CD1c-positive myeloid dendritic cell (primary cell): ENCODE data around the gene ATG2B.

Experiments
- DNase-seq: peaks from one replicate; pipeline ENCODE4 v3.0.0-alpha.2; 2016; ENCODE audit errors: extremely low spot score

Gene ATG2B

DNA sequence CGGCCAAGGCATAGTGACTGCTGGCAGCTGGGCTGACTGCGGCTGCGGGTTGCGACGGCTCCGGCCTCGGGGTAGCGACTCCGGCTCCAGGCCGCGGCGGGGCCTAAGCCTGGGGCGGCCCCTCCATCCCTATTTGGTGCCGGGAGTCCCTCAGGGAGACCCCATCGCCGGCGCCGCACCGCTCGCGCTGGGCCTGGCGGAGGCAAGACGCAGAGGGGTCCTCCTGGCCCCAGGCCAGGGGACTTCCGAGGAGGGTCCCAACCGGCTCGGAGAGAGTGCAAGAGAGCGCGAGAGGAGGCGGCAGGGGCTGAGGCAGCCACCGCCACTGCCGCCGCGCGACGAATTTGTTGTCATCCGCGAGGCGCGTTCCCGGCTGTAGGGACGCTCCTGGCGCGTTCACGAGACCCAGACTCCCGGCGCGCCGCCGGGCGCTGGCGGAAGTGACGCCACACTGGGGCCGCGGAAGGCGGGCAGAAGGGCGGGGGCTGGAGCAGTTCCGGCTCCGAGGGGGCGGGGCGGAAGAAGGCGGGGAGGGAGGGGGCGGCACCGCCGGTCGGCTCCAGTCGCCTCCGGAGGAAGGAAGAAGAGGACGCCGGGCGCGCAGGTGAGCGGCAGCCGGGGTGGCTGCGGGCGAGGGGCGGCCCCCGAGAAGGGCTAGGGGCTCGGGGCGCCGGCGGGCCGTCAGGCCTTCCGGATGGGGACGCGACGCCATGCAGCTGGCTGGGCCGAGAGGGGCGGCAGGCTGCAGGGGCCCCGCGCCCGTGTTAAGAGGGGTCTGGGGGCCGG is at the start of gene ATG2B, which contains the start of gene GSKIP:
ATG2B (minus strand) TSS at position 377 of the 786 bp plus-strand sequence; CDS start at position 12, 365 bp downstream.
GSKIP (plus strand) TSS at position 562 of the 786 bp plus-strand sequence. CDS start 18,722 bp downstream, outside the sequence.
- DNase-seq = peak; percentile 98

DNA sequence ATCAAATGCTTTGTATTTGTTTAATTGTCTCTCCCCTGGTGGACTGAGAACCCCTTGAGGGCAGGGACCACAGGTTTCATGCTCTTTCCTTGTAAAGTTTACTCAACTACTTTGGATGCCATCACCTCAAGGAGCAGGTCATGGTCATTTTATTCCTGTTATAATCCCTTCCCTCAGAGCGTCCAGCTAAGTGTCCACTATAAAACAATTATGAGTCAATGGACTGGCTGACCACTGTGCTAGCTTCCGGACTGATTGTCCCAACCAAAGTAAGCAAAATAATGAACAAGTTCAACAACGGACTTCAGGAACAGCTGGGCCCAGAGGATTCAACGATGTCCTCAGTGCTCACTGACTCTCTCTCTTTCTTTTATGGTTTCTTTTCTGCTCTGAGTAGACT is 47.0 kb upstream of the ATG2B start:
- DNase-seq = no peak

DNA sequence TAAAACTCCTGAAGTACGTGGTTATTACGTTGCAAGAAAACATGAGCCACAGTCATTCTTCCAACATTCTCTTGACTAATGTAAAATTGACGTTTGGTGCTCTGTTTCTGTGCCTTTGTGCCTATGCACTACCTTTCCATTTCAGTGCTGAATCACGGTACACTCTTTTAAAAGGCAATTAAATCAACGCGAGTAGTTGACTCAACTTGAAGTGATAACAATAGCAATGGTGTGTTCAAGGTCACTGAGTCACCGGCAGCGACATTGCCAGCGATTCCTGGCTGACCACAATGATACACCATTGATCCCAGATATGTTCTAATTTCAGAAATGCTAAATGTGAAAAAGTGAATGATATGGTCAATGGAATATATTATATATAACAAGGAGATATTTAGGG is 46.6 kb upstream of the ATG2B start:
- DNase-seq = no peak

DNA sequence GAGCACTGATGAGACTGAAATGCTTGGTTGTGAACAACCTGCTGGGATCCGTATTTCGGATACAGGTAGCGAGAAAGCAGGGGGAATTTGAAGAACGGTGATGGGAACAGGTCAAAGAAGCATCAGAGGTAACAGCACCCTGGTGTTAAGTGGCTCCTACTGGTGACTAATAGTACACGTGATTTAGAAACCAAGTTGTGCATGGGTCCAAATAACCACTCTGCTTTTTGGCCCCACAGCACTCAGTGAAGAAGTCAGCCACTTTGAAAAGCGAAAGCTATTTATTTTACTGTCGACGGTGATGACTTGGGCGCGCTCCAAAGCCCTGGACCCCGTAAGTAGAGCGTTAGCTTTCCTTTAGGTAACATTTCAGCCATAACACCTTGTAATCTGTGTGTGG is 45.5 kb upstream of the ATG2B start:
- DNase-seq = no peak

DNA sequence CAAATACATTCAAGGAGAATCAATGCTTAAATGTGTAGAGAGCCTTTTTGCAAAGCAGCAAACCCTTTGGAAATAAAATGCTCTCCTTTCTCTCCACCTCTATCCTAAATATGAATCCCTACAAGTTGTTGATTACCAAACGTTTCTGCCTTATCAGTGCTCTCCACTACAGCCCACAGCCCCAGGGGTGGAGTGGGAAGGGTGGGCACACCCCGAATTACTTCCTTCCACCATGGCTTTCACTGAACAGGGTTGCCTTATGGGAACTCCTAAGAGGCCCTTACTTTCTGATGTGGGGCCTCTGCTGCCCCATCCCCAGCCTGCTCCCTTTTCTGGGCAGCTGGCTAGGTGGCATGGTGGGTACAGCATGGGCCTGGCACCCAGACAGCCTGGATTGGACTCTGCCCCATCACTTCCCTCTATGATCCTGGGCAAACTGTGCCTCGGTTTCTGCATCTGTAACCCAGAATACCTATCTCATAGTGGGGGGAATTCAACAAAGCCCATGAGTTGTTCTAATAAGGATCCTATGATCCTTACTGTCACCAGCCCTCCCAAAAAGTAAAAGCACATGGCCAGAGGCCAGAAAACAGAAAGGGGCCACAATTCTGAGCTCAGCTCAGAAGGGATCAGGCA is 44.9 kb upstream of the ATG2B start:
- DNase-seq = no peak

DNA sequence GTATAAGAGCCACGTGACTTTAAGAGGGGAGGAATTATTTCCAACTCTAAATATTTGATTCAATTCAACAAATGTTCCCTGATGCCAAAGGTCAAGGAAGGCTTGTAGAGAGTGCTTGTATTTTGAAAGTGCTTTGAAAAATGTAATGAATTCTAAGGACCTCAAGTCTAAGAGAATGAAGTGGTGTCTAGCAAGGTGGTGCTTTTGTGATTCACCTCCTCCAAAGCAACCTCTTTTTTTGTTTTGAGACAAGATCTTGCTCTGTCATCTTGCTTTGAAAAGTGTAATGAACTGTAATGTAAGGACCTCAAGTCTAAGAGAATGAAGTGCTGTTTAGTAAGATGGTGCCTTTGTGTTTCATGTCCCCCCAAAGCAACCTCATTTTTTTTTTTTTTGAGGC is 42.5 kb upstream of the ATG2B start:
- DNase-seq = no peak

DNA sequence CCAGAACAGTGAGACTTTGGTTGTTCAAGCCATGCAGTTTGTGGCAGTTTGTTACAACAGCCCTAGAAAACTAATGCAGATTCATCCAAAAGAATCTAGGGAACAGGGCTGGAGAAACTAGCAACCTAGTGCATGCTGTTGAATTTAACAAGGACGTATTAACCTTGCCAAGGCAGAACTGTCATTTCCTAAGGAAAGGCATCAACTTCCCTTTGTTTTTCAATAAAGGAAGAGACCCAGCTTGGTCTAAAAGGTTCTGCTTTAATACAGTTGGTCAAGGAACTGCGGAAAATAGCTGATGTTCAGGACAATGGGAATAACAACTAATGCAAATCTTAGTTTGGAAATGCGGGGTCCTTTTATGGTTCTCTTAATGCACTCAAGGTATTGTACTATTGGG is 40.3 kb upstream of the ATG2B start:
- DNase-seq = no peak

DNA sequence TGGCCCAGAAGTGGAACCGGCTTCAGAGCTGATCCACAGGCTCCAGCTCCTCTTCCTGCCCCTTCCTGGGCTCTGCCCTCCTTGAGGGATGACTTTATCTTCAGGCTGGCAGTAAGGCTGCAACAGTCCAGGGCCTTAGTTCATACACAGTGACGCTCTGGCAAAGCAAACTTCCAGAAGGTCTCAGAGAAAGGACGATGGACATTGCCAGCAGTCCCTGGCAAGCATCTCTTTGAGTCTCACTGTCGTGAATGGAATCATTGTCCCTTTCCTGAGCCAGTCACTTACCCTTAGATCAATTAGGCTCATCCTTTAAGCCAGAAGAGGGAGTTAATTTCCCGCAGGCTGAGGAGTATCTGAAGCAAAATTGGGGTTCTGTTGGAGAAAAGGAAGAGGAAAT is 37.4 kb upstream of the ATG2B start:
- DNase-seq = no peak

DNA sequence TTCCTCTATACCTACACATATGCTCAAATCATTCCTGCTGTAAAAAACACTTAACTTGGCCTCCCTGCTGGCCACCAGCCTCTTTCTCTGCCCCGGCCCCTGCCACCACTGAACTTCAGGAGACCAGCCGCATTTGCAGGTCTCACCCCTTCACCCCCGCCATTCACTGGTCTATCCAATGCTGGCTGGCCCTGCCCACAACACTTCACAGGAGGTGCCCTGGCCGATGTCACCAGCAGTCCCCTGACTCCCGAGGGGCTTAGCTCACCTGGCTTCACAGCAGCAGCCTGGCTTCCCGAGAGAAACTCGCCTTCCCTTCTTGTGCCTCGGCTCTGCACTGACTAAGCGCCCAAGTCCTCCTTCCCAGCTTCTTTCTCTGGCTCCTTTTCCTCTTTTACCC is 36.3 kb upstream of the ATG2B start:
- no peak for DNase-seq

DNA sequence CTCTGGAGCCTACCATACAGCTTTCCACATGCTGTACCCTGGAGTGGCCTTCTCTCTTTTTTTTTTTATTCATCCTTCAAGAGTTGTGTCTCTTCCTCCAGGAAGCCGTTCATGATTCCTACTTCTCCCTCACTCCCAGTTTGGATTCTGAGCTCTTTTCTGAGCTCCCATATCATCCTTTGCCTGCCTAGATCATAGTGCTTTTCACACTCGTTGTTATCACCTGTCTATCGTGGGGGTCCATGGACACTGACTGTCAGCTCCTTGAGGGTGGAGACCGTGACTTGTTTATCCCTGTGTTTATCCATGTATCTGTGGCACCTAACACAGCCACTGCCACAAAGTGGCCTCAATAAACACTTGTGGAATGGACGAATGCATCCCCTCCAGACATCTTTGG is 35.8 kb upstream of the ATG2B start:
- no peak for DNase-seq

GRCh38 chr14:96398432-96398831 is 35.3 kb upstream of the ATG2B start:
- no peak for DNase-seq

GRCh38 chr14:96394047-96394815 is 31.1 kb upstream of the ATG2B start:
- DNase-seq = no peak

- no peak for DNase-seq
Observed at GRCh38 chr14:96393071-96393691, 30.0 kb upstream of the ATG2B start.

DNA sequence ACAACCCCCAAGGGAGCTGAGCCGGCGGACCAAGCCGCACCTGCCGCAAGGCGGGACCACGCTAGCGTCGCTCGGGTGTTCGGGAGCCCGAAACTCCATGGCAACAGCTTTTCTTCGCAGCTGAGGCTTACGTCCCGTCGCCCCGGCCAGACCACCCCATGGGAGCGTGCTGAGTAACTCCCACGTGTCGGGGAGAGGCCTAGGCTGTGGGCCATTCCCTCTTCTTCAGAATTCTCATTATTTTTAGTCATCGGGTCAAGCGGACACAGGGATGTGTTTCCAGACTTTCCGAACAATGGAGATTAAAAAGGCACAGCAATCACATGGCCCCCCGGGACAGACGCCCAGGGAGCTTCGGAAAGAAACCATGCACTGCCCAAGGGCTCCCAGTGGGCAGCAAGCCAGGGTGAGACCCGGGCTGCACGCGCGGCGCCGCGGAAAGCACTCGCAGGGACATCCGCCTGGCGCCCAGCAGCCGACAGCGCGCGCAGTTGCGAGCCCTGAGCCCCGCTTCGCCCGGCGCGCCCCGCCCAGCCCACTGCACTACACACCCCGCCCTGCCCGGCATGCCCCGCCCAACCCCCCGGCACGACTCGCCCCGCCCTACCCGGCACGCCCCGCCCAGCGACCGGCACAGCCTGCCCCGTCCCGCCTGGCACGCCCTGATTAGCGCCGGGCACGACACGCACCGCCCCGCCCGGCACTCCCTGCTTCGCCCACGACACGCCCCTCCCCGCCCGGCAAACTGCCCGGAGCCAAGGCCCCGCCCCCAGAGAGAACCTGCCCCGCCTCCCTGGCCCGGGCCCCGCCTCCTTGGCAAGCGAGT is 28.4 kb upstream of the ATG2B start:
- DNase-seq = peak; percentile 98

DNA sequence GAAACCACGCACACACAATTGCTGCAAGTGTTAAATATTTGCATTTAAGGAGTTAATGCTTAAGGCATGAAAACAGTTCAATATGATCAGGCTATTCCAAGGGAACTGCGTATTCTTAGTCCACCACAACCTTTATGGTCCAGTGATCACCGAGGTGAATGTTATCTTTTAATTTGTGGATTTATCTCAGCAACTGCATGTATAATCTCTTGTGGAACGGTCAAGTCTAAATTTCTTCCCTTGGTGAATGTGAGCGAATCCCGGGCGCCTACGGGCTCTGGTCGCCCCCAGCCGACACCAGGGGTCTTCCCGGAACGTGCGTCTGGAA is 27.8 kb upstream of the ATG2B start:
- no peak for DNase-seq

DNA sequence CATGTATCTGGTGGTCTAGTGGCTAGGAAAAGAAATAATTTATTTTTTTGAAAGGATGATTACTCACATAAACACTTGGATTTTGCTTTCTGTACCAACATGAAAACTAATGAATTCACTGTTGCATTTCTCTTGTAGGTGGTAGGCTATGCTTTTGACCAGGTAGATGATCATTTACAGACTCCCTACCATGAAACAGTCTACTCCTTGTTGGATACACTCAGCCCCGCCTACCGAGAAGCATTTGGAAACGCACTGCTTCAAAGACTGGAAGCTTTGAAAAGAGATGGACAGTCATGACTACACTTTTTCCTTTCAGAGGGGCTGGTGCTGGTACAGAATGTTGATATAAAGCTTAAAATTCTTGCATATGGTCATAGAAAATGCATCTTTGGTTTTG is 22.2 kb upstream of the ATG2B start:
- no peak for DNase-seq

DNA sequence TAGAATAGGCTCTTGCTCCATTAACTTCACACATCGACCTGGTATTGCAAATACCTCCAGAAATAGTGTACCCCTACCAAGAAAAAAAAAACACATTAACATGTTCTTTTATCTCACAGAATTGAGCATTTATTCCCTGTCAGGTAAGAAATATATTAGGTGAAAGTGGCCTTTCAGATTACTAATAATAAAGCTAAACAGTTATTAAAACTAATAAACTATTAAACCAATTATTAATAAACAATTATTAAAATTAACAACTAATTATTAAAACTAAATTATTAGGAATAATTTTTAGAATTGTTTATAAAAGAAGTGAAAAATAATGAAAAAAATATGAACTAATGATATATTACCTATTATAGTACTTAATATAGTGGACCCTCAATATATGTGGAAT is 21.6 kb upstream of the ATG2B start:
- DNase-seq = no peak

DNA sequence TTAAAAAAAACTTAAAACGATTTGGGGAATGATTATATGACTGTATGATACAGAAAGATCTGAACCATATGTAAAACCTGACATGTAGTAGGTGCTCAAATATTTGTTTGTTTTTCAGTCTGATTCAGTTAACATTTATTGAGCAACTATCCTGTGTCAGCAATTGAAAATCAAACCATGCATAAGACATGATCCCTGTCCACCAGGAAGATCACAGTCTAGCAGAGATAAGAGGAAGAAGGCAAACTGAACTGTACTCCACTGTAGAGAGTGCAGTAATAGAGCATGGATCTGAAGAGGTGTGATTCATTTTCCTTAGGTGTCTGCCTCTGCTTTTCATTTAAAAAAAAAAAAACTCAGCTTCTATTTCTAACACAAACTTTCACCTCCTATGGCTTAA is 20.9 kb upstream of the ATG2B start:
- DNase-seq = no peak

GRCh38 chr14:96383445-96383844 is 20.3 kb upstream of the ATG2B start:
- no peak for DNase-seq

- DNase-seq = no peak
Observed at GRCh38 chr14:96380735-96381134, 17.6 kb upstream of the ATG2B start.

- DNase-seq = no peak
Observed at GRCh38 chr14:96376093-96376492, 13.0 kb upstream of the ATG2B start.
